Stimulated activated CD4-positive, alpha-beta T cell treated with anti-CD3 and anti-CD28 coated beads, Interleukin-12 subunit alpha, Interleukin-12 subunit beta, amount 100 ng/mL, for 48 hours (primary cell): ENCODE data around the gene GPR3.
A peak's percentile ranks its signal among the peaks of the same experiment; 100 is the strongest.

Source experiments
- DNase-seq, 3 donors: peaks; one replicate each; pipeline ENCODE4 v3.0.0-alpha.2; 2020; ENCODE audit warnings: low read depth in 2 of 3, low spot score in 1 of 3

The GPR3 gene

GRCh38 chr1:27392096-27392777 lies at the start of gene GPR3:
GPR3 (plus strand) TSS chr1:27392622; CDS start chr1:27393799, 1,177 bp downstream.
- DNase-seq, result peak; percentile 89 to 93 (median 92)

- DNase-seq, result no peak
Observed at GRCh38 chr1:27342778-27343638, 49.4 kb upstream of the GPR3 start.

- DNase-seq, result no peak
Observed at GRCh38 chr1:27343639-27344025, 48.8 kb upstream of the GPR3 start.

GRCh38 chr1:27345272-27345671 lies 47.1 kb upstream of the GPR3 start:
- DNase-seq, result no peak

GRCh38 chr1:27346357-27346756 lies 46.1 kb upstream of the GPR3 start:
- DNase-seq, result no peak

- no peak for DNase-seq
Observed at GRCh38 chr1:27346991-27347624, 45.3 kb upstream of the GPR3 start.

- no peak for DNase-seq
Observed at GRCh38 chr1:27348861-27349783, 43.3 kb upstream of the GPR3 start.

GRCh38 chr1:27349784-27350662 lies 42.4 kb upstream of the GPR3 start:
- DNase-seq, result no peak

- DNase-seq, result no peak
Observed at GRCh38 chr1:27350663-27351540, 41.5 kb upstream of the GPR3 start.

- no peak for DNase-seq
Observed at GRCh38 chr1:27351541-27352107, 40.8 kb upstream of the GPR3 start.

GRCh38 chr1:27353166-27353565 lies 39.3 kb upstream of the GPR3 start:
- DNase-seq, result no peak

GRCh38 chr1:27353629-27354028 lies 38.8 kb upstream of the GPR3 start:
- DNase-seq, result no peak

- DNase-seq, result no peak
Observed at GRCh38 chr1:27355683-27356082, 36.7 kb upstream of the GPR3 start.

GRCh38 chr1:27356277-27356618 lies 36.2 kb upstream of the GPR3 start:
- no peak for DNase-seq

GRCh38 chr1:27356619-27357280 lies 35.7 kb upstream of the GPR3 start:
- DNase-seq, result no peak

GRCh38 chr1:27357281-27358037 lies 35.0 kb upstream of the GPR3 start:
- DNase-seq, result peak; percentile 70 to 84 (median 75)
